ENCODE results near the gene TTC31.
"Not testable (repeated sequence)": the region's sequence is repeated elsewhere in the genome, so short reads cannot be mapped to it uniquely, and the experiment has no call there.

TTC31 gene

DNA sequence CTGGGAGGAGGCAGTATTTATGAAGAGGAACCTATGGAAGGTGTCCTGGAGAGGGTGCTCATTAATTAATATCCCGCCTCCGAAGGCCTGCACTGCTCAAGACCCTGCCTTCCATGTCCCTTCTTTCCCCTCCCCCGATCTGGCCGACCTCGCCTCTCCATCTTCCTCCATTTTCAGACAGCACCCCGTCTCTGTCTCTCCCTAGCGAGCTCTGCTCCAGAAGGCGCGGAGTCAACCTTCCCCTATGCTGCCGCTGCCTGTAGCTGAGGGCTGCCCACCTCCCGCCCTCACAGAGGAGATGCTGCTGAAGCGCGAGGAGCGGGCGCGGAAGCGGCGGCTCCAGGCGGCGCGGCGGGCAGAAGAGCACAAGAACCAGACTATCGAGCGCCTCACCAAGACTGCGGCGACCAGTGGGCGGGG lies 25.7 kb upstream of the TTC31 start:
- Histone ChIP-seq H3K27ac (peak overlapping the region; percentile 93), H3K9me3 (no peaks in the 10 kb centered on the region), H3K27me3 (no peaks in the 10 kb centered on the region), H3K36me3 (peaks cover 14% of the 10 kb centered on the region), H3K4me3 (ENCODE audit: low read depth in 1 of 2, low read length in 1 of 2) (peak overlapping the region; percentile 67 to 91), H3K4me1 (ENCODE audit: control insufficient read depth in 1 of 2, insufficient read depth in 1 of 2, low read depth in 1 of 2, low read length in 1 of 2) (peaks cover 40 to 44% of the 10 kb centered on the region in 2 experiments)
- no peak for TF ChIP-seq CTCF (IDR thresholded peaks at IDR 0.05)

DNA sequence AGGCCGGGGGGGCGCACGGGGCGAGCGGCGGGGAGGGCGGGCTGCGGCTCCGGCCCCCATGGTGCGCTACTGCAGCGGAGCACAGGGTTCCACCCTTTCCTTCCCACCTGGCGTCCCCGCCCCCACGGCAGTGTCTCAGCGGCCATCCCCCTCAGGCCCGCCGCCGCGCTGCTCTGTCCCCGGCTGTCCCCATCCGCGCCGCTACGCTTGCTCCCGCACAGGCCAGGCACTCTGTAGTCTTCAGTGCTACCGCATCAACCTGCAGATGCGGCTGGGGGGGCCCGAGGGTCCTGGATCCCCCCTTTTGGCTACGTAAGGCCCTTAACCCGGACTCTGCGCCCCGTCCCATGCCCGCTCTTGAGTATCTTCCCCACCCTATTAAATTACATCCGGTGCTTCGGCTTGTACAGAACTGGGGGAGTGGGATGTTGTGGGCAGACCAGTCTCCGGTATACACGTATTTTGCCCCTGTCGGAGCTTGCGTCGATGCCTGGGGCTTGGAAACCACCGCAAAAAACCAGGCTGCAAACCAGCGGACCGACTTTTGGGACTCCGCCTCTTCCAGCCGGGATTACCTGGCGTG lies 25.2 kb upstream of the TTC31 start:
- Histone ChIP-seq H3K9me3 (no peaks in the 10 kb centered on the region), H3K27ac (peak overlapping the region; percentile 93), H3K4me3 (ENCODE audit: low read depth in 1 of 2, low read length in 1 of 2) (peak overlapping the region; percentile 67 to 91), H3K36me3 (peaks cover 19% of the 10 kb centered on the region), H3K4me1 (ENCODE audit: control insufficient read depth in 1 of 2, insufficient read depth in 1 of 2, low read depth in 1 of 2, low read length in 1 of 2) (peaks cover 40 to 44% of the 10 kb centered on the region in 2 experiments), H3K27me3 (no peaks in the 10 kb centered on the region)
- TF ChIP-seq CTCF (IDR thresholded peaks at IDR 0.05), result no peak

GRCh38 chr2:74458132-74458937 lies 24.5 kb upstream of the TTC31 start, which contains the start of gene WBP1:
TSS of gene WBP1 (plus strand) at chr2:74458438. CDS start at chr2:74458603, 165 bp downstream.
- Histone ChIP-seq H3K4me3 (ENCODE audit: low read depth in 1 of 2, low read length in 1 of 2) (peak within 1 kb of the TSS; percentile 67 to 91), H3K36me3 (peaks cover 24% of the 10 kb centered on the region), H3K27me3 (no peaks in the 10 kb centered on the region), H3K27ac (peak within 1 kb of the TSS; percentile 93), H3K9me3 (no peaks in the 10 kb centered on the region), H3K4me1 (ENCODE audit: control insufficient read depth in 1 of 2, insufficient read depth in 1 of 2, low read depth in 1 of 2, low read length in 1 of 2) (peaks cover 40 to 44% of the 10 kb centered on the region in 2 experiments)
- no peak for TF ChIP-seq CTCF (IDR thresholded peaks at IDR 0.05)

DNA sequence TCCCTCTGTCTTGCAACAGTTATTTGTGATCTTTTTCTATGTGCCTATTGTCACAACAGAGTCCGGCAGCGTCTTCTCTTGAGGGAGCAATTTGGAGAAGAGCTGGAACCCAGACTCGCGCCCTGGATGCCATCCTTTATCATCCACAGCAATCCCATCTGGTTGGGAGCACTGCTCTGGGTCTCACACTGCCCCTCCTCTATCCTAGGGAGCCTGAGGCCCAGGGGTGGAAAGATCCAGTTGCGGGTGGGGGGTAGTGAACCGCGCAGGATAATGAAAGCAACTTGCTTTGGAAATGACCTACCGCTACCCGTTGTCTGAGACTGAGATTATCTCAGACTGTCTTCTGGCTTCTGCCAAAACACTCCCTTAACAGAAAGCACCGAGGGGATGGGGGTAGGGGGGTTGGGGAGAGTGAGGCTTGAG lies 23.9 kb upstream of the TTC31 start:
- Histone ChIP-seq H3K4me1 (ENCODE audit: control insufficient read depth in 1 of 2, insufficient read depth in 1 of 2, low read depth in 1 of 2, low read length in 1 of 2) (peaks cover 40 to 45% of the 10 kb centered on the region in 2 experiments), H3K27ac (peak overlapping the region; percentile 93), H3K4me3 (ENCODE audit: low read depth in 1 of 2, low read length in 1 of 2) (peak overlapping the region; percentile 67 to 91), H3K27me3 (no peaks in the 10 kb centered on the region), H3K36me3 (peaks cover 24% of the 10 kb centered on the region), H3K9me3 (no peaks in the 10 kb centered on the region)
- no peak for TF ChIP-seq CTCF (IDR thresholded peaks at IDR 0.05)

GRCh38 chr2:74459503-74460118 lies 23.3 kb upstream of the TTC31 start:
- H3K27me3 ChIP-seq; H3K27ac ChIP-seq; H3K9me3 ChIP-seq; H3K4me3 ChIP-seq (ENCODE audit: low read depth in 1 of 2, low read length in 1 of 2): not testable (repeated sequence)
- Histone ChIP-seq H3K36me3 (peaks cover 24% of the 10 kb centered on the region), H3K4me1 (ENCODE audit: control insufficient read depth in 1 of 2, insufficient read depth in 1 of 2, low read depth in 1 of 2, low read length in 1 of 2) (peaks cover 42 to 47% of the 10 kb centered on the region in 2 experiments)

- not testable (repeated sequence) for H3K9me3 ChIP-seq; H3K27me3 ChIP-seq; H3K4me3 ChIP-seq (ENCODE audit: low read depth in 1 of 2, low read length in 1 of 2); H3K27ac ChIP-seq
- Histone ChIP-seq H3K36me3 (peaks cover 24% of the 10 kb centered on the region), H3K4me1 (ENCODE audit: control insufficient read depth in 1 of 2, insufficient read depth in 1 of 2, low read depth in 1 of 2, low read length in 1 of 2) (peaks cover 40 to 45% of the 10 kb centered on the region in 2 experiments)
These were observed 22.7 kb upstream of the TTC31 start for GRCh38 chr2:74460187-74460586.
